A549 (cell line): ENCODE measurements around the gene CDCA3.

ENCODE experiments used
- BHLHE40 ChIP-seq: IDR thresholded peaks from 2 replicates; pipeline ENCODE4 v1.6.1; 2012; ENCODE audit warnings: low read depth, low read length, inconsistent platforms
- JUN ChIP-seq, 2 experiments: fragments of >200 bp; sonication (Bioruptor Twin); formaldehyde crosslinking; IDR thresholded peaks; 2 replicates in 1 of 2; 3 replicates in 1 of 2; pipeline ENCODE4 v1.6.1; 2016 to 2017
- POLR2A ChIP-seq: IDR thresholded peaks from 2 replicates; pipeline ENCODE4 v1.6.1; 2012; ENCODE audit warnings: mild to moderate bottlenecking, low read length

GRCh38 chr12:6842075-6842474, 9.0 kb downstream of the CDCA3 start:
- no peak for TF ChIP-seq BHLHE40
- no peak for TF ChIP-seq POLR2A
- TF ChIP-seq JUN (IDR thresholded peaks at IDR 0.05), result no peak
